Fibroblast of pulmonary artery (primary cell): Measurements from ENCODE around the gene CACNA2D3.
"Not testable (repeated sequence)": the region's sequence is repeated elsewhere in the genome, so short reads cannot be mapped to it uniquely, and the experiment has no call there.

Experiments used
- DNase-seq: peaks from one replicate; pipeline ENCODE4 v3.0.0-alpha.2; 2010; ENCODE audit warnings: low read depth
- H3K4me3 ChIP-seq: replicated peaks from 2 replicates; pipeline ENCODE4 v1.5.1; 2011; ENCODE audit warnings: low read depth, mild to moderate bottlenecking, control low read depth, low read length, moderate library complexity
- TF ChIP-seq, protein P1 (sequence below): IDR thresholded peaks from 2 replicates; pipeline ENCODE4 v1.5.1; 2011; ENCODE audit warnings: mild to moderate bottlenecking, control low read depth, low read length, inconsistent platforms; ENCODE audit errors: missing control alignments

CACNA2D3 gene

DNA sequence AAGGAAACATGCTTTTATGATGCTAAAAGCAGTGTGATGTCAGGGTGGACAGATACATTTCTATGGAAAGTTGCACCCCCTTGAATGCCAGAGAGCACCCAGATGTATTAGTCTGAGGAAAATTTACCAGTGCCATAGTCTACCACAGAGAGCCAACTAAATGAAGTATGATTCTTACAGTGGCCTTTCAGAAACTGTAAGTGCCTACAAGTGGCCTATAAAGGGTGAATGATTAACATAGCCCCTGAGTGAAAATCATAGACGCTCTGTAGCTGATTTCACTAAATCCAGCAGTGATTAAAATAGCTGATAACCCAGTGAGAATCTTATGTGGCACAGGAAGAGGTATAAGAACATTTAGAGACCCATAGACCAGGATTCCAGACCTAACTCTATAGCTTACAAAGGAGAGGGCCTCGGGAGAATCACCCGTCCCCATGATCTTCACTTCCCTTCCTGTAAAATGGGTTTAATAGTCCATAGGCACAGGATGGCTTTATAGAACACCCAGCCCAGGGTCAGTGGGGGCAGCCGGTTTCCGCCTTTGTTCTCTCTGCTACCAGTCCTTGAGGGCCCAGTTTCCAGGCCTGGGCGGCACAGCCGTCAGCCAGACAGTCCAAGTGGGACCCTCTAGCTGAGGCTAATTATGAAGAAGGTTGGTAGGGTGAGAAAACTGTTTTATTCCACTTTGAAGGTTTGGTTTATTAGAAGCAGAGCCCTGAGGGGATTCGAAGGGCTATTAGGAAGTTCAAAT is 35.5 kb upstream of the CACNA2D3 start:
- TF ChIP-seq, protein P1, sequence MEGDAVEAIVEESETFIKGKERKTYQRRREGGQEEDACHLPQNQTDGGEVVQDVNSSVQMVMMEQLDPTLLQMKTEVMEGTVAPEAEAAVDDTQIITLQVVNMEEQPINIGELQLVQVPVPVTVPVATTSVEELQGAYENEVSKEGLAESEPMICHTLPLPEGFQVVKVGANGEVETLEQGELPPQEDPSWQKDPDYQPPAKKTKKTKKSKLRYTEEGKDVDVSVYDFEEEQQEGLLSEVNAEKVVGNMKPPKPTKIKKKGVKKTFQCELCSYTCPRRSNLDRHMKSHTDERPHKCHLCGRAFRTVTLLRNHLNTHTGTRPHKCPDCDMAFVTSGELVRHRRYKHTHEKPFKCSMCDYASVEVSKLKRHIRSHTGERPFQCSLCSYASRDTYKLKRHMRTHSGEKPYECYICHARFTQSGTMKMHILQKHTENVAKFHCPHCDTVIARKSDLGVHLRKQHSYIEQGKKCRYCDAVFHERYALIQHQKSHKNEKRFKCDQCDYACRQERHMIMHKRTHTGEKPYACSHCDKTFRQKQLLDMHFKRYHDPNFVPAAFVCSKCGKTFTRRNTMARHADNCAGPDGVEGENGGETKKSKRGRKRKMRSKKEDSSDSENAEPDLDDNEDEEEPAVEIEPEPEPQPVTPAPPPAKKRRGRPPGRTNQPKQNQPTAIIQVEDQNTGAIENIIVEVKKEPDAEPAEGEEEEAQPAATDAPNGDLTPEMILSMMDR, result no peak
- DNase-seq, result no peak
- no peak overlapping the region for H3K4me3 ChIP-seq

DNA sequence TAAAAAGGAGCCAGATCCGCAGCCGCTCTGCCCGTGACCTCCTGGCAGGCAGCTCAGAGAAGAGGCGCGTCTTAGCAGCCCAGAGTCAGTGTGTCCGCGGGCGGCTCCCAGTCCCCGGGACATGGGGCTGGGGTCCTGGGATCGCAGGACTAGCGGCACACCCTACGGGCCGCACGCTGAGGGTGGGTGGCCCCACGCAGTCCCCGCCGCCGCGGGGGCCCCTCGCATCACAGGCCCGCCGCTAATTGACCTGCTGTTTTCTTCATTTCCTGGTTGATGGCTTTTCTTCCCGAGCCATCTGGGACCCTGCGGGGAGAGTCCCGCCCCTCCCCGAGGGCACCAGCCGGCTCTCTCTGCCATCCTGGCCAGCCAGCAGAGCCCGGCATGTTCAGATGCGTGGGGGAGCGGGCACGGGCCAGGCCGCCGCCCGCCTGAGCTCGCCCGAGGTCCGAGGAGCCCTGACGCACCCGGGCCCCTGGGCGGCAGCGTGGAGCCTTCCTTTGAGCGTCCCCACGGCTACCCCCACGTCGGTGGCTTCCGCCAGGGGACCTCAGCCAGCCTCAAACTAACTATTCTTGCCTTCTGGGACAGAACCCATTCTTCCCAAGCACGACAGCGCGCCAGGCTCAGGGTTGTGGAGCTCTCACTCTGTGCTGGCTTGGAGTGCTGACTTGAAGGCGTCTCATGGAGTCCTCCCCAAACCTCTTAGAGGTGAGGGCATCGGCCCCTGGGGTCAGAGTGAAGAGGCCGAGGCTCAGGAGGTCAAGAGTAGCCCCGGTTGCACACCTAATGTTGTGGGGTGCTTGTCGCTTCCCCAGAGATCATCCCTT is 34.6 kb upstream of the CACNA2D3 start:
- DNase-seq, result peak; percentile 29
- H3K4me3 ChIP-seq, result peak overlapping the region; percentile 33

DNA sequence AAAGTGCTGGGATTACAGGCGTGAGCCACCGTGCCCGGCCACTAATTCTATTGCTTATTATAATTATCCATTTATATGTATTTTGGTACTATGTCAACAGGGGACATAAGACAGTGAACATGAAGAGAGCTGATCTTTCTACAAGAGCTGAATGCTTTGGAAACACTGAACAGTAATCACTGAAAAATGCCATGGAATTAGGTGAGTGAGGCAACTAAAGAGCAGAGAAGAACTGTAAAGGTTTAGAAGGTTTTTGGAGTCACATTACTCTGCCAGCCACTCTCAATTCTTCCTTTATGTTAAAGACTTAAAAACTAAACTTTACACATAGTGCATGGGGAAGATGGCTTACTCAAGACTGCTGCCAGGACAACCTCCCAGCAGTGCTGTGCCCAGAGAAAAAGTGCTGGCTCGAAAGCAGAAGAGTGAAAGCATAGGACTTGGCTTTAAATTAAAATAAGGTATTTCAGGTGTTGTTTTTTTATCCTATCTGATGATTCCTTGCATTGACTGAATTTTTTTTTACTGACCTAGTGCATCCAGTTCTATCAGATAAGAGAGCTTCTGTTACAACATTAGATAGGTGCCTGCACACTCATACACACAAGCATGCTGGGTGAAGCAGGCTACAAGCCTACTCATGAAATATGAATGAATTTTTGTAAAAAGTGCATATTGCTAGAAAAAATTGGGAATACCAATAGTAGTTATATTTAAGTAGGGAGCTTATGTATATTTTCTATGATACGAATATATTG is 28.7 kb upstream of the CACNA2D3 start:
- no peak overlapping the region for H3K4me3 ChIP-seq
- TF ChIP-seq, protein P1, result no peak
- no peak for DNase-seq

More for the DNA sequence above, 34.6 kb upstream of the CACNA2D3 start:
- TF ChIP-seq, protein P1, result no peak

DNA sequence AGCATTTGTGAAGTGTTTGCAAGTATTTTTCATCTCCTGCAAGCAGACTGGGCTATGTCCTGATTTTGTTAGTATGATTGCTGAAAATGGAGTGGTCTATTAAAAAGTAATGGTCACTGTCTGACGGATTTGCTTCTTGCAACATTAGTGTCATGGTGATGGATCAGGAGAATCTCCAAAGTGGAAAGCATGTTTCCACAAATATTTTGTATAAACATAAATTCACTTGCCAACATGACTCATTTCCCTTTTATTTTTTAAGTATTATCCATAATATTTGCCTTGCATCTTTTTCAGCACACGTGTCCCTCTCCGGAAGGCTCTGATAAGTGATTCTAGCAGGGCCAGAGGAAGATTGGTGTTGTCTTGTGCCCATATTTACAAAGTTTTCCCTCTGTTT is 27.4 kb upstream of the CACNA2D3 start:
- TF ChIP-seq, protein P1, result no peak
- H3K4me3 ChIP-seq, result no peak overlapping the region
- peak; percentile 58 for DNase-seq

DNA sequence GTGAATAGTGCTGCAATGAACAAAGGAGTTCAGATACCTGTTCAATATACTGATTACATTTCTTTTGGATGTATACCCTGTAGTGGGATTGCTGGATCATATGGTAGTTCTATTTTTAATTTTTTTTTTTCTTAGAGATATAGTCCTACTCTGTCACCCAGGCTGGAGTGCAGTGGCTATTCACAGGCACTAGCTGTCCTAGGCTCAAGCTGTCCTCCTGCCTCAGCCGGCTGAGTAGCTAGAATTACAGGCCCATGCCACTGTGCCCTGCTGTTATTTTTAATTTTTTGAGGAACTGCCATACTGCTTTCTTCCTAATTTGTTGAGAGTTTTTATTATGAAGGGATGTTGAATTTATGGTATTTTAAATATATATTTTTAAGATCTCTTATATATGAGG is 23.0 kb upstream of the CACNA2D3 start:
- no peak for DNase-seq
- H3K4me3 ChIP-seq, result no peak overlapping the region
- TF ChIP-seq, protein P1, result no peak

DNA sequence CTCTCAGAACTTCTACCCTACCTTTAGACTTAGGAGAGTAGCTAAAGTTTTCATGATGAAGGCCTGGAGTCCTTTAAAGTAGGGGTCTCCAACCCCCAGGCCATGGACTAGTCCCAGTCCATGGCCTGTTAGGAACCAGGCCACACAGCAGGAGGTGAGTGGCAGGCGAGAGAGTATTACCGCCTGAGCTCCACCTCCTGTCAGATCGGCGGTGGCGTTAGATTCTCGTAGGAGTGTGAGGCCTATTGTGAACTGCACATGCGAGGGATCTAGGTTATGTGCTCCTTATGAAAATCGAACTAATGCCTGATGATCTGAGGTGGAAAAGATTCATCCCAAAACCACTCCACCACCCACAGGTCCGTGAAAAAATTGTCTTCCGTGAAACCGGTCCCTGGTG is 18.3 kb upstream of the CACNA2D3 start:
- TF ChIP-seq, protein P1, result no peak
- H3K4me3 ChIP-seq, result no peak overlapping the region
- DNase-seq, result no peak

DNA sequence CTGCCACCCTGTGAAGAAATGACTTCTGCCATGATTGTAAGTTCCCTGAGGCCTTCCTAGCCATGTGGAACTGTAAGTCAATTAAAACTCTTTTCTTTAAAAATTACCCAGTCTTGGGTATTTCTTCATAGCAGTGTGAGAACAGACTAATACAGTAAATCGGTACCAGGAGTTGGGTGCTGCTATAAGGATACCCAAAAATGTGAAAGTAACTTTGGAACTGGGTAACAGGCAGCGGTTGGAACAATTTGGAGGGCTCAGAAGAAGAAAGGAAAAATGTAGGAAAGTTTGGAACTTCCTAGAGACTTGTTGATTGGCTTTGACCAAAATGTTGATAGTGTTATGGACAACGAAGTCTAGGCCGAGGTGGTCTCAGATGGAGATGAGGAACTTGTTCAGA is 6.2 kb upstream of the CACNA2D3 start:
- H3K4me3 ChIP-seq, DNase-seq: not testable (repeated sequence)
